ENCODE data around the gene TRPM2.

DNA sequence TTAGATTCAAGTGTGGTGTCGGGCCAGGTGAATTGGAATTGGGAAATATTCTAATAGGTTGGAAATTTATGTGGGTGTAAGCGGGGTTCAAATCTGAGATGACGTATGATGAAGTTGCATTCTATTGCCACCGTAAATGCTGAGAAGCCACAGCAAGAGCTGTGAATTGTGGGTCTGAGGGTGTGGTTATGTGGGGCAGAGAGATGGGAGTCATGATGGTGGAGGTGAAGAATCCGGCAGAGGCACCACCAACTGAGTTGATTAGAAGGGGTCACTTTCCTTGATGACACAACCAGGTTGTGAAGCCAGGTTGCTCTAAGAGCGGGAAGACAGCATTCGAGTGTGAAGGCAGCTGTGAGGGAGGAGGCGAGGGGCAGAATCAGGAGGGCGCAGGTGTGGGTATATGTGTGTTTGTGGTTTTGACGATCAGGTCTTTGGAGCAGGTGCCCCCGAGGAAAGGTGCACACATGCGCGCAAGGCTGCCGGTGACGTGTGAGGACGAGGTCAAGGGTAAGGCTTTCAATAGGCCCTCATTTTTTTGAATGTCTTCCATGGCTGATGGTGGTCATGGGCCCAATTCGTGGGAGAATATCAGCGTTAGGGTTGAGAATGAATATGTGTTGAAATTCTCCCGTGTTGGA lies 120.6 kb downstream of the TRPM2 start:
- no peak for TF ChIP-seq POLR2AphosphoS5 (IDR thresholded peaks at IDR 0.05)
- TF ChIP-seq, protein P1, sequence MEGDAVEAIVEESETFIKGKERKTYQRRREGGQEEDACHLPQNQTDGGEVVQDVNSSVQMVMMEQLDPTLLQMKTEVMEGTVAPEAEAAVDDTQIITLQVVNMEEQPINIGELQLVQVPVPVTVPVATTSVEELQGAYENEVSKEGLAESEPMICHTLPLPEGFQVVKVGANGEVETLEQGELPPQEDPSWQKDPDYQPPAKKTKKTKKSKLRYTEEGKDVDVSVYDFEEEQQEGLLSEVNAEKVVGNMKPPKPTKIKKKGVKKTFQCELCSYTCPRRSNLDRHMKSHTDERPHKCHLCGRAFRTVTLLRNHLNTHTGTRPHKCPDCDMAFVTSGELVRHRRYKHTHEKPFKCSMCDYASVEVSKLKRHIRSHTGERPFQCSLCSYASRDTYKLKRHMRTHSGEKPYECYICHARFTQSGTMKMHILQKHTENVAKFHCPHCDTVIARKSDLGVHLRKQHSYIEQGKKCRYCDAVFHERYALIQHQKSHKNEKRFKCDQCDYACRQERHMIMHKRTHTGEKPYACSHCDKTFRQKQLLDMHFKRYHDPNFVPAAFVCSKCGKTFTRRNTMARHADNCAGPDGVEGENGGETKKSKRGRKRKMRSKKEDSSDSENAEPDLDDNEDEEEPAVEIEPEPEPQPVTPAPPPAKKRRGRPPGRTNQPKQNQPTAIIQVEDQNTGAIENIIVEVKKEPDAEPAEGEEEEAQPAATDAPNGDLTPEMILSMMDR (IDR thresholded peaks at IDR 0.05) = no peak

Data from stomach (tissue), 4 donors.